HEK293T (cell line): Measurements from ENCODE around the gene THSD4.

Experiments
- BHLHE40 ChIP-seq: fragments of 450-650 bp; IDR thresholded peaks from 2 replicates; pipeline ENCODE4 v1.6.1; 2016; ENCODE audit warnings: mild to moderate bottlenecking, moderate library complexity, borderline replicate concordance
- CTBP1 ChIP-seq: fragments of 450-650 bp; IDR thresholded peaks from 2 replicates; pipeline ENCODE4 v1.6.1; 2016; ENCODE audit warnings: borderline replicate concordance
- FOXK2 ChIP-seq: fragments of 450-650 bp; IDR thresholded peaks from 2 replicates; pipeline ENCODE4 v1.6.1; 2016; ENCODE audit warnings: mild to moderate bottlenecking
- SUZ12 ChIP-seq: fragments of 450-650 bp; IDR thresholded peaks from 2 replicates; pipeline ENCODE4 v1.6.1; 2016; ENCODE audit warnings: mild to moderate bottlenecking

DNA sequence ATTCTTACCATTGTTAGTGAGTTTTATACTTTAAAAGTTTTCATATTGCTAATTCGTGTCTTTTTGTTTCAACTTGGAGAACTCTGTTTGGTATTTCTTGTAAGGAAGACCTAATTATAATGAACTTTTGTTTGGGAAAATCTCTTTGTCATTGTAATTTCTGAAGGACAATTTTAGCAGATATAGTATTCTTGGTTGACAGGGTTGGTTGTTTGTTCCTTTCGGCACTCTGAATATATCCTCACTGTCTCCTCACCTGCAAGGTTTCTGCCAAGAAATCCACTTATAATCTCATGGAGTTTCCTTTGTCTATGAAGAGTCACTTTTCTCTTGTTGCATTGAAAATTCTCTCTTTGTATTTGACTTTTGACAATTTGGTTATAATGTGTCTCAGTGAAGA, 469.9 kb downstream of the THSD4 start:
- no peak for TF ChIP-seq BHLHE40
- TF ChIP-seq CTBP1: no peak
- no peak for TF ChIP-seq SUZ12
- TF ChIP-seq FOXK2: no peak
